K562 (cell line): Measurements from ENCODE around the gene LRRK1. TPM values are rescaled to one million over a fixed set of nuclear protein-coding genes. Genes with fewer than 3 reads are reported as not detected.

Experiments
- ATF7 ChIP-seq: fragments of 450-650 bp; IDR thresholded peaks from 2 replicates; pipeline ENCODE4 v1.7.1; 2014; ENCODE audit warnings: mild to moderate bottlenecking, moderate library complexity
- CC2D1A ChIP-seq: fragments of 450-650 bp; IDR thresholded peaks from 2 replicates; pipeline ENCODE4 v1.6.1; 2017; ENCODE audit warnings: mild to moderate bottlenecking
- CEBPB ChIP-seq: fragments of 450-650 bp; IDR thresholded peaks from 2 replicates; pipeline ENCODE4 v1.6.1; 2016; ENCODE audit warnings: missing genetic modification characterization, missing compliant biosample characterization
- ERF ChIP-seq: fragments of 450-650 bp; formaldehyde crosslinking; IDR thresholded peaks from 2 replicates; pipeline ENCODE4 v1.4.0; 2020; ENCODE audit warnings: mild to moderate bottlenecking, mixed read lengths
- MAZ ChIP-seq, 2 experiments: fragments of 450-650 bp in 1 of 2; sonication (generic) in 1 of 2; formaldehyde crosslinking; IDR thresholded peaks in 1 of 2; conservative IDR thresholded peaks in 1 of 2; 2 replicates each; pipeline versions ENCODE4 v1.4.0 to v1.5.0; 2020; ENCODE audit warnings: mild to moderate bottlenecking in 1 of 2, missing genetic modification reagents in 1 of 2
- MCM2 ChIP-seq: fragments of 450-650 bp; IDR thresholded peaks from 2 replicates; pipeline ENCODE4 v1.6.1; 2017; ENCODE audit warnings: low read depth, mild to moderate bottlenecking
- NFXL1 ChIP-seq: fragments of 450-650 bp; formaldehyde crosslinking; IDR thresholded peaks from 2 replicates; pipeline ENCODE4 v1.4.0; 2021; ENCODE audit warnings: mild to moderate bottlenecking
- TAF7 ChIP-seq: fragments of 450-650 bp; IDR thresholded peaks from 2 replicates; pipeline ENCODE4 v1.6.1; 2016; ENCODE audit warnings: missing genetic modification characterization, missing compliant biosample characterization
- ZC3H8 ChIP-seq: fragments of 450-650 bp; IDR thresholded peaks from 2 replicates; pipeline ENCODE4 v1.6.1; 2017
- ZNF551 ChIP-seq: fragments of 250-450 bp; sonication (Bioruptor Pico); IDR thresholded peaks from 2 replicates; pipeline ENCODE4 v1.5.0; 2021; ENCODE audit warnings: mild to moderate bottlenecking, moderate library complexity
- ZNF589 ChIP-seq: fragments of 200-800 bp; sonication (Bioruptor generic); IDR thresholded peaks from 2 replicates; pipeline ENCODE4 v1.6.1; 2016; ENCODE audit warnings: low read depth, missing genetic modification characterization, missing compliant biosample characterization
- polyA plus RNA-seq, 8 experiments: library from polyadenylated mRNA; depleted of rRNA in 4 of 8; stranded (reverse) in 5 of 8; unstranded in 3 of 8; fragments of >200 nt; fragmentation: Nextera tagmentation in 2 of 8; fragmentation: Illumina TruSeq in 1 of 8; extraction: Ambion mirVana in 2 of 8; extraction: Trizol in 1 of 8; gene quantifications; 2 replicates each; pipeline versions ENCODE4 v1.2.1 to v1.2.3, GENCODE V29; 2011 to 2014; ENCODE audit warnings: inconsistent platforms in 1 of 8, missing spikeins in 1 of 8
- total RNA-seq, 7 experiments: library from RNA; depleted of rRNA in 6 of 7; stranded (reverse); fragments of >200 nt in 6 of 7; fragmentation: Illumina TruSeq in 2 of 7; extraction: Trizol in 2 of 7; gene quantifications; 2 replicates each; pipeline versions ENCODE4 v1.2.1 to v1.2.3, GENCODE V29; 2011 to 2021; ENCODE audit warnings: low replicate concordance in 1 of 7
- TF ChIP-seq, protein P1 (sequence below): fragments of 450-650 bp; IDR thresholded peaks from 2 replicates; pipeline ENCODE4 v1.6.1; 2014; ENCODE audit warnings: low read depth, mild to moderate bottlenecking, moderate library complexity, borderline replicate concordance
- TF ChIP-seq, protein P2 (sequence below): fragments of 250-450 bp; sonication (Bioruptor Pico); IDR thresholded peaks from 2 replicates; pipeline ENCODE4 v1.4.0; 2020; ENCODE audit warnings: mild to moderate bottlenecking, moderate library complexity

Gene LRRK1
- total and polyA plus RNA-seq, 9 of the 15 experiments (the other 6 are each of a cell fraction or from before 2014, with no cell fraction given) = 0.01 to 1.5 (median 0.11) TPM

DNA sequence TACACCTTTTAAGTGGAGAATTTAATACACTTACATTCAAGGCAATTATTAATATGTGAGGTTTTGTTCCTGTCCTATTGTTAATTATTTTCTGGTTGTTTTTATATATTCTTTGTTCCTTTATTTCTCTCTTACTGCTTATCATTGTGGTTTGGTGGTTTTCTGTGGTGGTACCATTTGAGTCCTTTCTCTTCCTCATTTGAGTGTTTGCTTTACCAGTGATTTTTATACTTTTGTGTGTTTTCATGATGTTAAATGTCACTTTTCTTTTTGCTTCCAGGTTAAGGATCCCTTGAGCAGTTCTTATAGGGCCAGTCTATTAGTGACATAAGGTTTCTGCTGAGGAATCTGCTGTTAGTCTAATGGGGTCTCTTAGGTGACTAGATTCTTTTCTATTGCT is 116.5 kb downstream of the LRRK1 start (continued):
- no peak for TF ChIP-seq TAF7 (tag)
- TF ChIP-seq ZC3H8 = no peak
- no peak for TF ChIP-seq MCM2
- TF ChIP-seq, protein P1, sequence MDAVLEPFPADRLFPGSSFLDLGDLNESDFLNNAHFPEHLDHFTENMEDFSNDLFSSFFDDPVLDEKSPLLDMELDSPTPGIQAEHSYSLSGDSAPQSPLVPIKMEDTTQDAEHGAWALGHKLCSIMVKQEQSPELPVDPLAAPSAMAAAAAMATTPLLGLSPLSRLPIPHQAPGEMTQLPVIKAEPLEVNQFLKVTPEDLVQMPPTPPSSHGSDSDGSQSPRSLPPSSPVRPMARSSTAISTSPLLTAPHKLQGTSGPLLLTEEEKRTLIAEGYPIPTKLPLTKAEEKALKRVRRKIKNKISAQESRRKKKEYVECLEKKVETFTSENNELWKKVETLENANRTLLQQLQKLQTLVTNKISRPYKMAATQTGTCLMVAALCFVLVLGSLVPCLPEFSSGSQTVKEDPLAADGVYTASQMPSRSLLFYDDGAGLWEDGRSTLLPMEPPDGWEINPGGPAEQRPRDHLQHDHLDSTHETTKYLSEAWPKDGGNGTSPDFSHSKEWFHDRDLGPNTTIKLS = no peak
- TF ChIP-seq ATF7 = no peak
- no peak for TF ChIP-seq ZNF589
- no peak for TF ChIP-seq CEBPB
- TF ChIP-seq, protein P2, sequence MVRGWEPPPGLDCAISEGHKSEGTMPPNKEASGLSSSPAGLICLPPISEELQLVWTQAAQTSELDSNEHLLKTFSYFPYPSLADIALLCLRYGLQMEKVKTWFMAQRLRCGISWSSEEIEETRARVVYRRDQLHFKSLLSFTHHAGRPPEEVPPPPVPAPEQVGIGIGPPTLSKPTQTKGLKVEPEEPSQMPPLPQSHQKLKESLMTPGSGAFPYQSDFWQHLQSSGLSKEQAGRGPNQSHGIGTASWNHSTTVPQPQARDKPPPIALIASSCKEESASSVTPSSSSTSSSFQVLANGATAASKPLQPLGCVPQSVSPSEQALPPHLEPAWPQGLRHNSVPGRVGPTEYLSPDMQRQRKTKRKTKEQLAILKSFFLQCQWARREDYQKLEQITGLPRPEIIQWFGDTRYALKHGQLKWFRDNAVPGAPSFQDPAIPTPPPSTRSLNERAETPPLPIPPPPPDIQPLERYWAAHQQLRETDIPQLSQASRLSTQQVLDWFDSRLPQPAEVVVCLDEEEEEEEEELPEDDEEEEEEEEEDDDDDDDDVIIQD (CRISPR knock-in tag) = no peak
- TF ChIP-seq CC2D1A = no peak
- no peak for TF ChIP-seq ERF
- no peak for TF ChIP-seq ZNF551 (CRISPR knock-in tag)
- TF ChIP-seq MAZ (CRISPR knock-in tag; conservative IDR thresholded peaks at IDR 0.05 in 1 of 2, IDR thresholded peaks at IDR 0.05 in 1 of 2) = no peak
- no peak for TF ChIP-seq NFXL1
